Calu3 (cell line): Measurements from ENCODE around the gene SLC22A1. TPM values are rescaled to one million over a fixed set of nuclear protein-coding genes. Genes with fewer than 3 reads are reported as not detected.

Experiments
- BruUV-seq: library from RNA; stranded (reverse); fragments of 400-500 nt; replicated peaks from 2 replicates; lab custom pipeline; 2021; lab: Mats Ljungman, UMichigan
- CTCF ChIA-PET: fragments of 300-600 bp; sonication (Branson Sonifier 250); formaldehyde crosslinking; loops from one replicate; lab custom pipeline; 2022; ENCODE audit warnings: antibody characterized with exemption; lab: Charles Lee
- DNase-seq: peaks from one replicate; pipeline ENCODE4 v3.0.0; 2022
- H3K27ac Mint-ChIP-seq: one replicate; pipeline ENCODE4 v1.8.0; 2022; ENCODE audit warnings: mixed read lengths; ENCODE audit not compliant: unreplicated experiment
- H3K27me3 Mint-ChIP-seq: one replicate; pipeline ENCODE4 v1.8.0; 2022; ENCODE audit warnings: mixed read lengths; ENCODE audit not compliant: unreplicated experiment
- H3K36me3 Mint-ChIP-seq: one replicate; pipeline ENCODE4 v1.8.0; 2022; ENCODE audit warnings: mild to moderate bottlenecking, moderate library complexity, mixed read lengths; ENCODE audit not compliant: insufficient read depth, unreplicated experiment
- H3K4me1 Mint-ChIP-seq: one replicate; pipeline ENCODE4 v1.8.0; 2022; ENCODE audit warnings: mild to moderate bottlenecking, low read depth, mixed read lengths; ENCODE audit not compliant: unreplicated experiment
- H3K4me3 Mint-ChIP-seq: one replicate; pipeline ENCODE4 v1.8.0; 2022; ENCODE audit warnings: mild to moderate bottlenecking, low read depth, moderate library complexity, mixed read lengths; ENCODE audit not compliant: unreplicated experiment
- H3K9me3 Mint-ChIP-seq: one replicate; pipeline ENCODE4 v1.8.0; 2022; ENCODE audit warnings: low read depth, mixed read lengths; ENCODE audit not compliant: unreplicated experiment
- CTCF ChIP-seq: fragments of 200-600 bp; IDR thresholded peaks from one replicate; pipeline ENCODE4 v1.8.0; 2022; ENCODE audit warnings: antibody characterized with exemption; ENCODE audit not compliant: unreplicated experiment
- intact Hi-C: fragments of 100-400 bp; cut with micrococcal nuclease; formaldehyde crosslinking; loops from one replicate; pipeline ENCODE4 v1.10.0; 2022; ENCODE audit not compliant: unreplicated experiment
- total RNA-seq: library from RNA; stranded (reverse); gene quantifications from 2 replicates; pipeline ENCODE4 v1.2.3, GENCODE V29; 2022

SLC22A1 gene
- total RNA-seq, 1 experiment from 2014 or later = 5.0 TPM

GRCh38 chr6:160141001-160141726 is 19.5 kb downstream of the SLC22A1 start:
- no peak for DNase-seq
- no peaks in the 10 kb centered on the region for H3K9me3 Mint-ChIP-seq
- peaks cover 24% of the 10 kb centered on the region for H3K4me1 Mint-ChIP-seq
- H3K27ac Mint-ChIP-seq = no peak overlapping the region
- TF ChIP-seq CTCF = no peak
- BruUV-seq = no TSS peak
- CTCF ChIA-PET = no interaction called here
- H3K4me3 Mint-ChIP-seq = no peak overlapping the region
- H3K27me3 Mint-ChIP-seq = no peaks in the 10 kb centered on the region
- intact Hi-C loops = no loop called here
- H3K36me3 Mint-ChIP-seq = peaks cover 10% of the 10 kb centered on the region

- DNase-seq = no peak
- H3K36me3 Mint-ChIP-seq = peaks cover 10% of the 10 kb centered on the region
- H3K9me3 Mint-ChIP-seq = no peaks in the 10 kb centered on the region
- peaks cover 24% of the 10 kb centered on the region for H3K4me1 Mint-ChIP-seq
- CTCF ChIA-PET = no interaction called here
- H3K4me3 Mint-ChIP-seq = no peak overlapping the region
- no peak for TF ChIP-seq CTCF
- no peaks in the 10 kb centered on the region for H3K27me3 Mint-ChIP-seq
- intact Hi-C loops = no loop called here
- BruUV-seq = no TSS peak
- H3K27ac Mint-ChIP-seq = no peak overlapping the region
These were observed 20.6 kb downstream of the SLC22A1 start for GRCh38 chr6:160142115-160142715.

GRCh38 chr6:160146454-160147145 is 25.0 kb downstream of the SLC22A1 start:
- no peaks in the 10 kb centered on the region for H3K4me1 Mint-ChIP-seq
- no peak for DNase-seq
- no TSS peak for BruUV-seq
- intact Hi-C loops = no loop called here
- no peak overlapping the region for H3K4me3 Mint-ChIP-seq
- no peak for TF ChIP-seq CTCF
- peaks cover 5% of the 10 kb centered on the region for H3K36me3 Mint-ChIP-seq
- H3K9me3 Mint-ChIP-seq = no peaks in the 10 kb centered on the region
- H3K27me3 Mint-ChIP-seq = no peaks in the 10 kb centered on the region
- no peak overlapping the region for H3K27ac Mint-ChIP-seq
- CTCF ChIA-PET = interaction anchor here (0.7 to 1.3 kb wide), 2 partner anchors 8 to 74 kb away, joined by 3 to 4 read pairs; no protein-coding TSS in a partner anchor

GRCh38 chr6:160147146-160147536 is 25.5 kb downstream of the SLC22A1 start:
- Mint-ChIP-seq H3K4me1 (no peaks in the 10 kb centered on the region), H3K4me3 (no peak overlapping the region), H3K27ac (no peak overlapping the region), H3K9me3 (no peaks in the 10 kb centered on the region), H3K36me3 (peaks cover 5% of the 10 kb centered on the region), H3K27me3 (no peaks in the 10 kb centered on the region)
- intact Hi-C loops = no loop called here
- no TSS peak for BruUV-seq
- DNase-seq = no peak
- CTCF ChIA-PET = interaction anchor here (1.3 kb wide), 1 partner anchor 9 kb away, joined by 4 read pairs; no protein-coding TSS in a partner anchor
- TF ChIP-seq CTCF = no peak
